Activated naive CD4-positive, alpha-beta T cell treated with anti-CD3 and anti-CD28 coated beads, Interleukin-2, amount 50 U/mL, for 16 hours (primary cell): ENCODE data around the gene DSC1.
"Not testable (repeated sequence)": the region's sequence is repeated elsewhere in the genome, so short reads cannot be mapped to it uniquely, and the experiment has no call there.

Source experiments
- DNase-seq: peaks from one replicate; pipeline ENCODE4 v3.0.0-alpha.2; 2020

Gene DSC1

DNA sequence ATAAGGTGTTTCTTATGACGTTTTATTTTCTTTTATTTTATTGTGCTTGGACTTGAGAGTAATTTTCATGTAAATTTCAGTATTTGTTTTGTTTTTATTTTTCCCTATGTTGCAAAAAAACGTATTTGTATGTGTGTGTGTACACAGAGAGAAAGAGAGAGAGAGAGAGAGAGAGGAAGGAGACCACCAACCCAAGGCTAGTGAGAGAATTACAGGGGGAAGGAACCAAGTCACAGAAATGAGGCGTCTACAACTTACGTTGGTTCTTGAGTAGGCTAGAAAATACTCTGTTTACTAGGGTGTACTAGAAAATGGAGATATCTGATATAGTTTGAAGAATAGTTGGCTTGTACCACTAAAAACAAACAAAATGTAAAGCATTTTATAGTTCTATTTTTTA lies 7.7 kb upstream of the DSC1 start:
- DNase-seq, result no peak

DNA sequence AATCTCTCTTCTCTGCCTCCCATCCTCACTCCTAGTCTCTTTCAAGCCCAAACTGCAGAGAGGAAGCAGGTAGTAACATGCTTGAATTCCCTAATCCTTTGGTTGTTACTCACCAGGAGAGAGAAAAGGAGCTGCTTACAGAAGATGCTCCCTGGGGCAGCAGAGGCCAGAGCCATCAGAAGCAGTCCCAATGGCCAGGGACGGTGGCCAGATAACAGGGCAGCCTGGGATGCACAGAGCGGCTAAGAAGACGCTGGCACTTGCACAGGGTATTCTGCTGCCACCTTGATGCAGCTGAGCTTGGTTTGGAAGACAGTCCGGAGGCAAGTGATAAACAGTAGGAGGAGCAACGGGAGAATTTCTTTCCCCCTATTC lies 250 bp downstream of the DSC1 start:
- DNase-seq, result no peak

DNA sequence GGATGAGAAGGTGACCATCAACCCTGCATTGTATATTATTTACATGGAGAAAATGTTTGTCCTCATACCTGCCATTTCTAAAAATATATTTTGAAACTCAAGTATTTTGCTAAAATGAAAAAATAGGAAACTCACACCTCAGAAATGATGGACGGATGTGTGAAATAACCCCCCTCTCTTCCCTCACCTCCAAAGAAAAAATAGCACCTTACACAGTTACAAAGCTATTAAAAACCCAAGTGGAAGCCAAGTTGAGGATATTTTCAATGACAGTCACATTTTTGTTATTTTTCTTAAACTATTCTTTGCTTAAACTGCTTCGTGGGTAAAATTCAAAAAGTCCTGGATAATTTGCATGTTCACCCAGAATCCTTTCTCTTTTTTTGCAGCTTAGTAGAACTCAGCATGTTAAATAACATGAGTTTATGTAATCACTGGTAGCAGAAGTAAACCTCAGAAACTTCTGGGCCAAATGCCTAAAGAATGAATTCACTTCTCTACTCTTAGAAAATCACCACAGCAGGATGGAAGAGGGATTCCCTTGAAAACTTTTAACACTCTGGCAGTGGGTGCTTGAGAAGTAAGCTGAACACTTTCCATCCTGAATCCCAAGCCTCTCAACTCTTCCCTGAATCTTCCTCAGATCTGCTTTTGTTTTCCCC lies 768 bp downstream of the DSC1 start:
- no peak for DNase-seq

DNA sequence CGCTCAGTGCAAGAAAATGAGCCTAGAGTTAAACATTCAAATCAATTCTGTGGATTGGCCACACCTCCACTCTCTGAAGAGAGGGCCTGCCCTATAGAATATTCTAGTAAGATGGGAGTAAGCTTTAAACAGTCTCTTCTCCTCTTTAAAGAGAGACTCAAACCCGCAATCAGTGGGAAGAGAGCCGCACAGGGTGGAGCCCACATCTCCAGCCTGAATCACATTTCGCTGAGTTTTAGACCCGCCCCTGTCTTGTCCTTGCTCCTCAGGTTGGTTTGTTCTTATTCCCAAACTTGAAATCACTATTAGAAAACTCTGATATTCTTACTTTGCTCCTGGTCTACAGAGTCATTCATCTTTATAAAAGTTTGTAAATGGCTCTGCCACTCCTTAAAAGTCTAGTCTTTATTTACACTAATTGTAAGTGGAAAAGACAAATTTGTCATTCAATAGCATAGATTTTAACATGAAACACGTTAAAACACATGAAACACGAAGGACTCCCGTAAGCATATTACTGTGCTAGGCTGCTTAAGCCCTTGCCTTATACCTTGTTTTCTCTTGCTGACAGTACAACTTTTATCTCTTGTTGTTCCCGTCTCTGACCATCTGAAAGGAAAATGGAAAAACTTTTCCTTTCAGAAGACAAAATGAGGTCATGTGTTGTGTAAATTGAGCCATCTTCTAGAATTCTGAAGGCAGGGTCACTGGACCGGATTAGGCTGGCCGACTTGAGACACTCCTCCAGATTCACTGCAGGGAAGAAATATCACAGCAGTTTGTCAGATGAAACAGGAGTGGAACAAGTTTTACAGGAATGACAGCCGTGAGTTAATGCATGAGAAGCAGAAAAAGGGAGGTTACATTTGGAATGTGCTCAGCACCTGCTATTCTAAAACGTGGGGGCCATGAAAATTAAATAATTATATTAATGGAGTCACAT lies 5.6 kb downstream of the DSC1 start:
- no peak for DNase-seq

DNA sequence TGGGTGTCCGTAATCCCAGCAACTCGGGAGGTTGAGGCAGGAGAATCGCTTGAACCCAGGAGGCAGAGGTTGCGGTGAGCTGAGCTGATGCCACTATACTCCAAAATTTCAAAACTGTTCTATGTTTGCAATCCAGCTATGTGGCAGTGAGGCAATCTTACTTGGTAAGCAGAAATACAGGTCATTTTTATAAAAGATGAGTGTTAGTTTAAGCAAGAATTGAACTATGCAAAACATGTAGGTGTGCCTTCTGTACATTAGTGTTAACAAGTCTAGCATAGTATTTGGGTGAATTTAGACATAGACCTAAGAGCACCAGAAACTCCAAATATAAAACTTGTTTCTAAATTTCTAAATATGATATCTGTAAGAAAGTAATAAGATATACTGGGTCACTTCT lies 7.2 kb downstream of the DSC1 start:
- DNase-seq, result no peak

DNA sequence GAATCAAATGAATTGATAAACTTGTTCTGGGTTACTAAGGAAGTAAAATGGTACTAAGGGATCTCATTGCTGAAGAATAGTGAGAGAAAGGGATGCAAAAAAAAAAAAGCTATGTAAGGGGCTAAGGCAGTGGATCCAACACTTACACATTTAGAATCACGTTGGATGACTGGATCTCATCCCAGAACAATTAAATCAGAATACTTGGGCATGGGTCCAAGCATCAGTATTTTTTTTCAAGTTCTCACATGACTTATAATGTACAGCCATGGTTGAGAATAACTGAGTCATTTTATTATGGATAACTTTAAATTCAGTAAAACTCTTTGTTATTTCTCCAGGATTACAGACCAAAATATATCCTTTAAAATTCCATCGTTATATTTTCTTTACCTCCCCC lies 8.5 kb downstream of the DSC1 start:
- no peak for DNase-seq

DNA sequence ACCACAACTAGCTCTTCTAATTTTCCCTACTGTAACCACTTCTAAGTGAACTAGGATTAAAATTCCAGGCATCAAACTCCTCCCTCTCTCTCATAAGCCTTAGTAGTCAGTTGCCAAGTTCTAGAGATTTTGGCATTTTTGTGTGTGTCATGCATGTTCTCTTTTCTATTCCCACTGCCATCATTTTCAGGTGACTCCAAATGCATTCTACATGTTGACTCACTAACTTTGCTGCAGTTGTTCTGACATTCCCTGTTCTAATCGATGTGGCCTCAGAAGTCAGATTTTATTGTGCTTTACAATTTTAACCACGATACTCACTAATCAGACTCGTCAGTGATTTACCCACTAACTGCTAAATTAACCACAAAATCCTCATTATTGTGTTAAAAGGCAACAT lies 13.3 kb downstream of the DSC1 start:
- DNase-seq, result no peak

DNA sequence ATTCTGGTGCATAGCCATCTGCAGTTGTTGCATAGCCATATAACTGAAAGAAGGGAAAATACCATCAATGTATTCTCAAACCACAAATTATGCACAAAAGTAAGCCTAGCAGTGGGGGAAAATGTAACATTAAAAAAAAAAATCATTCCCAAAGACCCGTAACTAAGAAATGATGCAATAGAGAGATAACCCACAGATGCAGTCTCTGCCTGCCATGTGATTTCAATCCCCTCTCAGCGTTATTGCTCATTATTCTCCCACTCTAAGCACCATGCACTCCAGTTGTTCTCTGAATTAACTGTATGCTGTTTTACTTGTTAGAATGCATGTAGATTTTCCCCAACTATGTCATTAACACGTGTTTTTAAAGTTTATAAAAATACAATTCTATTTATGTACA lies 14.1 kb downstream of the DSC1 start:
- DNase-seq, result no peak

DNA sequence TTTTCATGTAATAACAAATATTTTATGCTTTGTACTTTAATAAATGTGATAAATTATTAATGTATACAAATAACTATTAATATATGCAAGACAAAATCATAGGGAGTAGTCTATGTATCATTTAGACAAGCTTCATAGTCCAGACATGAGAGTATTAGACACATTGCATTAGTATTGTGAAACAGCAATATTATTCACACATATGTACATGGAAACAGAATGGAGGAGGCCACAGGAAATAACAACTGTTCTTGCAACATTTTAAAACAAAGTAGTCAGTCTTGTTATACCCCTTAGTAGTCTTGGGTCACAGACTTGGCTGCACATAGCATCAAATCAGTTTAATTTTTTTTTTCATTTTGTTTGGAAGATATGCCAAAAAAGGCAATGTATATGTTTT lies 15.8 kb downstream of the DSC1 start:
- no peak for DNase-seq

DNA sequence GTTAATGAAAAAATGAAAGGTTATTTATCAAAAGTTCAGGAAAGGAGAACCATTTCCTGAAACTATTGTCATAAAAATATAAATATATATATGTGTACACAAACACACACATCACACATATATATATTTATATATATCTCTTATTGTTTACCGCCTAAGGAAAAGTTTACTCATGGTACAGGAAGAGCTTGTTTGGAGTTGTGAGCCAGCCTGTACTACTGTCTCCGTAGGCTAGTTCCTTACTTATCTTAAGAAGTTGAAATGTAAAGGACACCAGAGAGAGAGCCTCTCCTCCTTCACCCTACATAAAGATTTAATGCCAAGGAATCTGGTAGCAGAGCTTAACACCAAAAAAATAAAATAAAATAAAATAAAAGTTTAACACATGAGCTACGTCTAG lies 19.6 kb downstream of the DSC1 start:
- DNase-seq, result no peak

DNA sequence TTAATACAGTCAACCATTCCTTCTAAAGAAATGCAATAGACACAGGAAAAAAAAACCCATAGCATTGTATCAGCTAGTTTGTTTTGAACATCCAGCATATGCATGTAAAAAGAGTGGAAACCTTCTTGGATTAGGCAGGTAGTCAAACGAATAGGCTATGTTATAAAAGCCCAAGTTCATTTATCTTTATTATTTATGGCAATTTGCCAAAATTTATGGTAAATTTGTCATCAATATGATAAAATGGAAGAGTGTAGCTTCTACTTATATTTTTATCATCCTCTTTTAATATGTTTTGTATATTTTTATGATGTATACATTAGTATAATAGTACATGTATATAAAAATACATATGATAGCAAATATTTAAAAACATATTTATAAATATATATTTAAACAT lies 23.9 kb downstream of the DSC1 start:
- no peak for DNase-seq

DNA sequence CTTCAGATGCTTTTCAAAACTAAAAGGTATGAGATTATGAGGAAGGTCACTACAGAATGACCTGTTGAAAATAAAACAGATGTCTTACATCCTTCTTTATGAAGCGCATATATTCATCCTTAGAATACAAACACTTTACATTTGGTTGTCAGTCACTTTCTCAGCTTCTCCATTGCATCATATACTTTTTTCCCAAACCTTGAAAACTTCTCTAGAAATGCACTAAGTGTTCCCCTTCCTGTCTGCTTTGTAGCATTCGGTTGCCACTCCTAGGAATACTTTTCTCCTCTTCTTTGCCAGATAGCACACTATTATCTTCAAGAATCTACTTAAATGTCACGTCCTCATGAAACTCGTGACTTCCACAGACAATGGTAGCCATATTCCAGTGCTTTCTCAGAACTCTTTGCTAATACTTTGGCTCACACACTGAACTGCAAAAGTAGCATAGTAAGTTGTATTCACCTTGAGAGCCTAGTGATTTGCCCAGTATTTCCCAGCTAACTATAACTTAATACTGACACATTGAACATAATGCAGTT lies 27.6 kb downstream of the DSC1 start:
- no peak for DNase-seq

DNA sequence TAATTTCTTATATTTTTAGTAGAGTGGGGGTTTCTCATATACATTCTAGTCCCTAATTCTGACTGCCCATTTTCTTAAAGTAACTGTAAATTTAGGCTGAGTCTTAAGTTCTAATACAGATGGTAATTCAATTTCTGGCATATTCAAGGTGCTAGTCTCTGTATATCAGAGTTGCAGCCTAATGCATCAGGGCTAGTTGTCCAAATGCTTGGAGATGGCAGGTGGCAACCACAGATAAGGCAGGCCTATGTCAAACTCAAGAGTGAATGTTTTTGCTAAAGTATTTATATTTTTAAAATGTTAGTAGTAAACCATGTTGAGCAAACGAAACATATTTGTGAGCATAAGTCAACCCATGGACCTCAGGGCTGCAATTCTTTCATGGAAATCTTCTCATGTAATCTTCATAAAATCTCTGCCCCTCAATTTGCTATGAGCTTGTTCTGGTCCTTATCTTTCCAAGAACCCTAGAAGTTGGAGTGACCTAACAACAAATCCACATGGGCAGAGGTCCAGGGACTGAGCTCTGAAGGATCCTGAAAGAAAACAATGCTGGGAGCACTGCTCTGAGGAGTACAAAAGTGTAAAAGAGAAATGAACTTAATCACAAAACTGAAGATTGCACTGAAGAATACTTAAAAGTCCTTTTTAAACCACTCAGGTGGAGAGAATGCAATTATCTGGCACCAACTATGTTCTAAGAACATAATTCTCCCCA lies 33.1 kb downstream of the DSC1 start:
- no peak for DNase-seq

DNA sequence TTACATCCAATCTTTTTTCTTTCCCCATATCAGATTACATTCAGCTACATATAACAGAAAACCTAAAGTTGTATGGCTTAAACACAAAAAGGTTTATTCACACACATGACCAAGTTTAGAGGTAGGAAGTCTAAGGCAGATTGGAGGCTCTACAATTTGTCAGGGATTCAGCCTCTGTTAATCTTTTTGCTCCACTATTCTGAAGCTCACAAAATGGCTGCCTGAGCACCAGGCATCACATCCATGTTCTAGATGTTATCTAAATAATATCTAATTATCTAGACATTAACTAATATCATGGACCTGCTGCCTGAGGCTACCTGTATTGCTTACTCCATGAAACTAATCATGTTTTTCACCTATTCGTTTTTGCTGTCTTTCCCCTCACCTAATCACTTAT lies 36.8 kb downstream of the DSC1 start:
- no peak for DNase-seq

DNA sequence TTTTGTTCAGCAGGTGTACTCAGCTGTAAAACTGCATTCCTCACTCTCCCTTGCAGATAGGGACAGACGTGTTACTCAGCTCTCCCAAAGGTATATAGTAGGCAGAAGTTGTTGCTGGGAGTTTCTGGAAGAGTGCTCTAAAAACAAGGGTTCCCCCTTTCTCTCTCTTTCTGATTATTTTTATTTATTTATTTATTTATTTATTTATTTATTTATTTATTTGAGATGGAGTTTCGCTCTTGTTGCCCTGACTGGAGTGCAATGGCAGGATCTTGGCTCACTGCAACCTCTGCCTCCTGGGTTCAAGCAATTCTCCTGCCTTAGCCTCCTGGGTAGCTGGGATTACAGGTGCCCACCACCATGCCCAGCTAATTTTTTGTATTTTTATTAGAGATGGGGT lies 39.5 kb downstream of the DSC1 start:
- not testable (repeated sequence) for DNase-seq

DNA sequence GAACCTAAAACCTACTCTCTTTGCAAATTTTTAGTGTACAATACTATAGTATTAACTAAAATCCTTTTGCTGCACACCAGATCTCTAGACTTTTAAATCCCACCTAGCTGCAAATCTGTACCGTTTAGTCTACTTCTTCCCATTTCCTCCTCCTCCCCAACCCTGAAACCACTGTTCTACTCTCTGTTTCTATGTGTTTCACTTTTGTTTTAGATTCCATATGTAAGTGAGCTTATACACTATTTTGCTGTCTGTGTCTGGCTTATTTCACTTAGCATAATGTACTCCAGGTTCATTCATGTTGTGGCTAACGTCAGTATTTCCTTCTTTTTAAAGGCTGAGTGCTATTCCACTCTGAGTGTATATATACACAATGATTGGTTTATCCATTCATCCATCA lies 42.1 kb downstream of the DSC1 start:
- no peak for DNase-seq

DNA sequence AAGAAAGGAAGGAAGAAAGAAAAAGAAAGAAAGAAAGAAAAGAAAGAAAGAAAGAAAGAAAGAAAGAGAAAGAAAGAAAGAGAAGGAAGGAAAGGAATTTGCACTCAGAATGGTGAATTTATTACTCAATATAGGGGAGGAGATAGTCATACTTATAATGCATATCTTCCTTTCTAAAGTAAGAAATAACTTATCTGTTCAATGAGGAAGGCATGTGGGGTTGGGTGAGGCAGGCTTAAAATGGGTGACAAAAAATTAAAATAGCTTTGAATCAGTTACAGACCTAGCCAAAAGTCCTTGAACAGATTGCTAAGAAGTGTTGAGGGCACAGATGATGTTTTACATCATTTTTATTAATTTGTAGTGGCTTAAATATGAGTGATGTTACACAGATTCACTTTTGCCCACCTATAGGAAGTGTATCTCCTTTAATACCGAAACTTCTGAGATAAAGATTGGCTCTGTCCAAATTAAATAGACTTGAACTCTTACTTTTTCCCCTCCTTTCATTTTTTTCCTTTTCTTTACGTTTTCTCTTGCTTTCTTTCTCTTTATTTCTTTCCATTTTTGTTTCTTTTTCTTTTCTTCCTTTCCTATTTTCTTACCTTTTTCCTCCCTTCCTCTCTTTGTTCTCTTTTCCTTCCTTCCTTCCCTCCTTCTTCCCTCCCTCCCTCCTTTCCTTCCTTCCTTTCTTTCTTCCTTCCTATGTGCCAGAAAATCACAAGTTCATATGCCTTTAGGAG lies 45.6 kb downstream of the DSC1 start:
- DNase-seq, result no peak

DNA sequence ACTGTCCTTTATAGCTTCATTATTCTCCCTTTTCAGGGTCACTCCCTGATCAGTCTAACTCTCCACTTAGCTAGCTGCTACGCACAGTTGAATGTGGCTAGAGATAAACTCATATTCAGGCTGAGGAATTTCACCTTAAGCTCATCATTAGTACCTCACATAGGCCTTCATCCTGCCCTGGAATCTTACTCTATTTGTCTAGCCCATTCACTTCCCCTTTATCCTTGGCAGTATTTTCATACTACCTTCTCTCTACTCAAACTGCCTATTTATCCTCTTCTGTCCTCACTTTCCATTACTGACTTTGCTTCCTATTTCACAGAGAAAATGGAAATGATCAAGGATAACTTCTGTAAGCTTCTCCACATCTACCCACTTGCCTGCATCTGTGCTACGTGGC lies 49.9 kb downstream of the DSC1 start:
- no peak for DNase-seq

DNA sequence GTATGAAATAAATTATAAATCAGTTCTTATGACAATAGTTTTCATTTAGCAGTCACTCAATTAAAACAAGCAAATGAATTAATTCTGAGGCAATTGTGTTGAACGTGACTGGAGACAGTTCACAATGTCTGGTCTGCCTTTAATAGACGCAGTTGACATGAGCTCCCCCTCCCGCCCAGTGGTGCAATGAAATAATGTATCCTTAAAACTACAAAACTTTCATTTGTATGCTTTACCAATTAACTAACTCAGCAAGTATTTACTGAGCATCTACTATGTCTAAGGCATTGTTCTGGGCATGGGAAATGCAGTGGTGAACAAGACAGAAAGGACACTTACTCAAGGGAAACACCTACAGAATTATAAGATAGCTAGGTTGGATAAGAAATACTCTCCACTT lies 56.9 kb downstream of the DSC1 start:
- DNase-seq, result no peak

DNA sequence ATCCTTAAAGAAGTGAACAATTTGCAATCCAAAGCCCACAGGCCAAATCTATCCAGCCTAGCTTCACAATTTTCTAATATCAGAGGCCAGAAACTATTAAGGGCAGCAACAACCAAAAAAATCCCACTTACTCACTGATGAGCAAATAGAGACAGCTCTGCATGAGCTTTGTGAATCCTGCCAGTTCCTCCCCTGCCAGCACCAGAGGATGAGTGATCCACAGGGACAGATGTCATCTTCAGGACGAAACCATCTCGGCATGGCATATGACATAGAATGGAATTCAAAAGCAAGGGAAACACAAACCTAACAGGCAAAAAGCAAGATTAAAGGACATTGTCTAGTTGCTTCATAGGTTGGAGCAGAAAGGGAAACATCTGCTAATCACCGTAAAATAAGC lies 58.2 kb downstream of the DSC1 start:
- no peak for DNase-seq

DNA sequence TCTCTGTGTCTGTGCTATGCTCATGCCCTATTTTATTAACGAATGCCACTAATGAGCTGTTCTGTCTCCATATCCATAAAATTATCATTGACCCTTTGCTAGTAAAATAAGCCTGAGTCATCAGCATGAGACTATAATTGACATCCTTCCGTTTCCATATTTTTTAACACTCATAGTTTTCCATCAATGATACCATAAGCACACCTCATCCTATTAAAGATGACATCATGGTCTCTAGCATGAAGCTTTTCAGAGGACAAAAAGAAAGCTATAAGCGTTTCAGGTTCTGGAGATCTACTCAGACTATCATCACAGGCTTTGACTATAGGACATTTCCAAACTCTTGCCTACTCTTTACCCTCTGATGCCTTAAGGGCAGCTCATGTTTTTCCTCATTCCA lies 59.2 kb downstream of the DSC1 start:
- no peak for DNase-seq

DNA sequence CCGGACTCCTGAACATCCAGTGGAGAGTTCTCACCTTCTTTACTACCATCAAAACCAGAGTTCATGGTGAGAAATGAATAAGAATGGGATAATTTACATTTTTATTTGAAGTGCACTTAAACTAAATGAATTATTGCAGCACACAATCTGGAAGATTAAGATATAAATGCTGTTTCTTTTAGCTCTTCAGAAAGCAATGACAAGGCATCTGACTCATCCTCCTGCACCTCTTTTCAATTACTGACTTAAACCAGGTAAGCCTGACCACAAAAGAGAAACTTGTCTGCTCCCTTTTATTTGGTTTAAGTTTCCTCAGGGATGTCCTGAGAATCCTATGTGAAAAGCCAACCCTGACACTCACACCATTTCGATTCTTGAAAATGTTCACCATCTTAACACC lies 59.7 kb downstream of the DSC1 start:
- no peak for DNase-seq
